Hypothalamus (tissue), 51 donors: ENCODE data around the gene RNF169.

Experiments
- DNase-seq, 51 donors: peaks; one replicate each; lab custom pipeline; 2025; lab: John Stamatoyannopoulos, UW

RNF169 gene

DNA sequence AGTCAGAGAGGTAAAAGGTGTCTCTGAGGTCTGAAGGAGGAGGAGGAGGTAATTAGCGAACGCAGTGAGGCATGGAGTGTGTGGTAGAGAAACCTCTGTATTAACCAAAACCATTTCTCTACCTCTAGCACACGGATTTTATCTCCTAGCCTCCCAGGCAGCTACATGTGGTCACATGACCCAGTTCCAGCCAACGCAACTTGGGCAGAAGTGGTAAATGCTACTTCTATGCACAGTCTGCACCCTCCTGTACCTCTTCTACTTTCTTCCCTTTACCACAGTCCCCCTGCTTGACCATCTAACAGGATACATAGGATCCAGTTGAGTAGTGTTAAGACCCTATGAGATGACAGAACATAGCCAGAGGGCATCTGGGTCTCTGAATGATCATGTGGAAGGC lies 104.6 kb downstream of the RNF169 start:
- no peak for DNase-seq

DNA sequence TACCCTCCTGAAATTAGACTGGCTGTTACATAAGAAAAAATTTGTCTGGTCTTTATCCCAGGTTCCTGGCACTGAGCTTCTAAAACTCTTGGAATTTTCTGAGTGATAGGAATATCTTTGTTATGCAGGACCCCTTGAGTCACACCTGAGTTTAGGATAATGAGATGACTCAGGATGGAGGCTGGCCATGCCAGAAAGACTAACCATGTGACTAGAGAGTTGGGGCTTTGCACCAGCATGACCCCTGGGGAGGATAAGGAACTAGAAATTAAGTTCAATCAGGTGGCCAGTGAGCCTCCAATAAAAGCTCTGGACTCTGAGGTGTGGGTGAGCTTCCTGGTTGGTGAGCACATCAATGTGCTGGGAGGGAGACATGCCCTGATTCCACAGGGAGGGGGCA lies 112.1 kb downstream of the RNF169 start:
- no peak for DNase-seq

DNA sequence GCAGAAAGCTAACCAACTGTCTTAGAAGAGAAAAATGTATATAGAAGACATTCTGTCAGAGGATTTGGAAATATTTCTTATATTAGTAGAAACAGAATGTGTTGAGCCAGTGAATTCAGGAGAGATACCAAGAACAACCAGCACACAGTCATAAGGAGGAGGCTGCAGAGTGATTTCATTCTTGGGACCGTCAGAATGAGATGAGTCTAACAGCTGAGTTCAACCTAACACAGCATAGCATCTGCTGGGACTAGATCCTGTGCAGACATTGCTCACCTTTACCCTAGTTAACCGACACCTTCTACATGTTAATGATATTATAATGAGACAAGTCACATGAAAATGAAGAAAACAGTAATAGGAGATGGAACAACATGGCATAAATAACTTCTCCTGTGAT lies 114.8 kb downstream of the RNF169 start:
- DNase-seq = no peak

DNA sequence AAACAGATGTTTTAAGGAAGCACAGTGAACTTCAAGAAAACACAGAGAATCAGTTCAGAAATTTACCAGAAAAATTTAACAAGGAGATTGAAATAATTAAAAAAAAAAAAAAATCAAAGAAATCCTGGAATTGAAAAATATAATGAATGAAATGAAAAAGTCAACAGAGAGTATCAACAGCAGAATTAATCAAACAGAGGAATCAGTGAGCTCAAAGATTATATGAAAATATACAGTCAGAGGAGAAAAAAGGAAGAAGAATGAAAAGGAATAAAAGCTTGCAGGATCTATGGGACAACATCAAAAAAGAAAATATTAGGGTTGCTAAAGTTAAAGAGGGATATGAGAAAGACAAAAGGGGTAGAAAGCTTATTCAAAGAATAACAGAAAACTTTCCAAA lies 117.9 kb downstream of the RNF169 start:
- DNase-seq = no peak

DNA sequence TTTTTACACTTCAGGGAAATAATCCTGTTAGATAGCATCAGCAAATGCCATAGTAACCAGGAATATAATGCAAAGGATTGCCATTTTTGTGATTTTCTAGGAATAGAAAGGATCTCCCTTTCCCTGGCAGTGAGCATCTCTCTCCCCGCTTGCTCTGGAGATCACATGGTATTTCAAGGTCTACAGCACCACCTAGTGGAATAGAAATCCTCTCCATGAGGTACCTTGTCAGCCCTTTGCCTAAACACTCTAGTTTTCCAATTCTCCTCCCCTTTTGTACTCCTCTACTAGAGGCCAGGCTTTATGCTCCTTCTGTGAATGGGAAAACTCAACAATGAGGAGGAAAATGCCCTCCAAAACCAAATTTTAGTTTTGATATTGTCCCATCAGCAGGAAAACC lies 121.8 kb downstream of the RNF169 start:
- no peak for DNase-seq

DNA sequence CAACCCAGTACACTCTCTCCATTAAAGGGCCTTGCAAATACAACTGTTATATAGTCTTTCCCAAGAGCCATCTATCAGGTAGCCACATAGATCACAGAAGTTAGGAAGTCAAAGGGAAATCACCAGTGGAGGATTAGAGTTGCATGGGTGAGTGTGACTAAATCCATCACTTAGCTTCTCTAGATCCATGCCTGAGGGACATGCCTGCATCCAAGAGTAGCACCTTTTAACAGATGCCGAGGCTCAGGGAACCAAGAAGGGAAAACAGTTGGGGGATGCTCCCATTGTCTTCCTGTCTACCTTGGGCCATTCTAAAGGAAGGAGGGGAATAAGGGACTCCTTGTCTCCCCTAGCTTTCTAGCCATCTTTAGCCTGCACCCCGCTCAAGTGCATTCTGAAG lies 122.4 kb downstream of the RNF169 start:
- DNase-seq = no peak

DNA sequence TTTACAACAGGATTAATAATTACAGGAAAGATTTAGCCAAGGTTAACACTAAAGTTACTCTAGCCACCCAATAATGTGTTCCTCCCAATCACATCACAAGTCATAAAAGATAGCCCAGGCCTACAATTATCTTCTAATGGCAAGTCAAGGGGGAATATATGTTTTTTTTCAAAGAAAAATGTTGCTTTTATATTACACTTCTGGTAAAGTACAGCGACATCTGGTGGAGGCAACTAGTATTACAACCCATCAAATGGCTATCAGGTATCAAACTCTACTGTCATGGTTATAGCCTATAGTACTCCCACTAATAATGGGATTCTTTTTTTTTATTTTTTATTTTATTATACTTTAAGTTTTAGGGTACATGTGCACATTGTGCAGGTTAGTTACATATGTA lies 128.5 kb downstream of the RNF169 start:
- DNase-seq = no peak
